Body of pancreas (tissue), 4 donors: Measurements from ENCODE around the gene LYRM4.

ENCODE experiments used
- CTCF ChIP-seq, 7 experiments: fragments of 450-650 bp in 4 of 7; fragments of 200-600 bp in 3 of 7; sonication (generic) in 3 of 7; IDR thresholded peaks; one replicate each; pipeline ENCODE4 v1.5.1; 2016 to 2019; ENCODE audit warnings: antibody characterized with exemption in 7 of 7
- POLR2A ChIP-seq, 3 donors: fragments of 450-650 bp; IDR thresholded peaks; one replicate each; pipeline ENCODE4 v1.6.1; 2016; ENCODE audit warnings: antibody characterized with exemption in 3 of 3, mild to moderate bottlenecking in 2 of 3

GRCh38 chr6:5126214-5126613, 134.5 kb downstream of the LYRM4 start:
- TF ChIP-seq CTCF (IDR thresholded peaks at IDR 0.05) (no peak), POLR2A (IDR thresholded peaks at IDR 0.05) (no peak)
